HG03439 (cell line): ENCODE measurements around the gene GYPA.
"Not testable (repeated sequence)": the region's sequence is repeated elsewhere in the genome, so short reads cannot be mapped to it uniquely, and the experiment has no call there.

Experiments used
- ATAC-seq: cut with Tn5 transposase; IDR thresholded peaks from one replicate; pipeline ENCODE4 v1.9.1; 2021; ENCODE audit warnings: mild to moderate bottlenecking, moderate library complexity; ENCODE audit not compliant: unreplicated experiment

Gene GYPA

DNA sequence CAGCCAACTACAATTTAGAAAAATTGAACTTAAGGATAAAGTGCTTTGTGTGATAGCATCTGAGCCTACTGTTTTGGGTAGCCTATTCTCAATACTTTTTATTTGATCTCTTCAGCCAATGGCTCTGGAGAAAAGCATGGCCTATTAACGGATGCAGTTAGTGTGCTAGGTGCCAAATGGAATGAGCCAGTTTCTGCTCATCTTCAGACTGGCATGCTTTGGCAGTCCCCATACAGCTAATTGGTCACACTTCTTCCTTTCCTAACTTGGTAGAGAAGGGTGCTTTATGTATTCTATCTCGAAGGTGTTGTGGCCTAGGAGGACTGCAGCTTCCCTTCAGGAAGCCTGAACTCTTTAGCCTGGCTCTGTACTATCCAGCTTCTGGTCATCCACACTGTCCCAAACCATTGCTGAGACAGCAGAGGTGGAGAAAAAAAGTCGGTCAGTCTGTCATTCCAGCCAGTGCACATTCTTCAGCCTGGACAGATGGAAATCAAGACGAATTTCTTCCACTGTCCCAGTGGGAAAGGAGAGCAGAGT lies 11.1 kb downstream of the GYPA start:
- not testable (repeated sequence) for ATAC-seq

DNA sequence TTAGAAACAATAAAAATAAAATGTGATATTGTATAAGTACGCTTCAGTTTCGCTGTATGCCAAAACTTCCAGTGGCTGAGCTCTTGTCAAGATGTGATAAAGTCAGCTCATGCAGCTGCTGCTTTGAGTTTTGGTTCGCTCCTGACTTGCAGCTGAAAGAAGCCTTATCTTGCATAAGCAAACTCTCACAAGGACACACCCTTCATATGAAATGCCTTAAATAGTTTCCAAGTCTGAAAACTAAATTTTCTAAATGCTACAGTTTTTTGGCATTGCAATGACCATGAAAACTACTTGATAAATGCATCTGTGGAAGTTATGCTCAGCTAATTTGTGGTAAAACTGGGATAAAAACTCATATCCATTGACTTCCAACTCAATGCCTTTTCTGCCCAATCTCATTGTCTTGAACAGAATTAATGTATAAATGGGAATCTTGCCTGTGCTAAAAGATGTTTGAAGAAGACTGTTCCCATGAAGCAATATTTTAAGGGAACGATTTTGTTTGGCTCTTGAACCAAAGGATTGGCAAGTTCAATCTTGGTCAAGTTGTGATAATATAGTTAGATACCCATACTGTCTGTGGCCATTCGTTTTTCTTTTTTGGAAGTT lies 11.7 kb downstream of the GYPA start:
- ATAC-seq, result not testable (repeated sequence)

DNA sequence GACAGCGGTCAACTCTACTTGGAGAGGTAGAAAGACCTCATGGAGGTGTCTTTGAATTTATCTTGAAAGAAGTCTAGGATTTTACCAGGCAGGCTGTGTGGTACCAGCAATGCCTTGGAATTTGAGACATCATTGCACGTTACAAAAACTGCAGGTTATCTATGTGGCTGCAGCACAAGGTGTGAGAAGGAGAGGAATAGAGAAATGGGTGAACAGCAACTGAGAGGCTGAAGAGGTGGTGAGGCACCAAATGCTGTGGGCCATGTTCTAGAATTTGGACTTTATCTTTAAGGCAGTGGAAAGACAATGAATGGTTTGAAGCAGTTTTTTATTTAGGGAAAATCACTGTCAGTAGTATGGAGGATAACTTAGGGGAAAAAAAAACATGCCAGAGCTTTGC lies 15.4 kb downstream of the GYPA start:
- not testable (repeated sequence) for ATAC-seq

DNA sequence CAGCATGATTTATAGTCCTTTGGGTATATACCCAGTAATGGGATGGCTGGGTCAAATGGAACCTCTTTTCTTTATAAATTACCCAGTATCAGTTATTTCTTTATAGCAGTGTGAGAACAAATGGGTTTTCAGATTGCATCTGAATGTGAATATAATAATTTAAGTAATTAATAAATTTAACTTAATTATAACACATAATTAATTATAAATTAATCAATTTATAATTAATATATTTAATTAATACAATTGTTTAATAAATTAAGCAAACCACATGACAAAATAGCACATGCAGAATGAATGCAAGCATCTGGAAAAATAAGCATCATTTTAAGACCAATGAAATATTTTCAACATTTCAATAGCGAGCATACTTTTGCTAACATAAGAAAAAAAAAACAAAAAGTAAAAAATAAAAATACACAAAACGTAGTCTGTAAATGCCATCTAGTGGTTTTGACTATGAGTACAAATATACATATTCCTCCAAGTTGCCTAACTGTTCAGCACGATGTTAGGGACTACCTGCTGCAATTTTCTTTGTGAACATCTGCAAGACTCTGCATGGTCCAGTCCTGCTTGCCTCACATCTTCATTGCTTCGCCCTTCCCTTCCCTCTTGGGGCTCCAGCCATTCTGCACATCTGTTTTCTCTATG lies 16.4 kb downstream of the GYPA start:
- ATAC-seq, result not testable (repeated sequence)

DNA sequence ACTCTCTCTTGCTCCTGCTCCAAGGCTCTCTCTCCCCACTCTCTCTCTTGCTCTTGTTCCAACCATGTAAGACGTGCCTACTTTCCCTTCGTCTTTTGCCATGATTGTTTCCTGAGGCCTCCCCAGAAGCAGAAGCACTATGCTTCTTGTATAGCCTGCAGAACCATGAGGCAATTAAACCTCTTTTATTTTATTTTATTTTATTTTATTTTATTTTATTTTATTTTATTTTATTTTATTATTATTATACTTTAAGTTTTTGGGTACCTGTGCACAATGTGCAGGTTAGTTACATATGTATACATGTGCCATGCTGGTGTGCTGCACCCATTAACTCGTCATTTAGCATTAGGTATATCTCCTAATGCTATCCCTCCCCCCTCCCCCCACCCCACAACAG lies 17.2 kb downstream of the GYPA start:
- ATAC-seq, result not testable (repeated sequence)

DNA sequence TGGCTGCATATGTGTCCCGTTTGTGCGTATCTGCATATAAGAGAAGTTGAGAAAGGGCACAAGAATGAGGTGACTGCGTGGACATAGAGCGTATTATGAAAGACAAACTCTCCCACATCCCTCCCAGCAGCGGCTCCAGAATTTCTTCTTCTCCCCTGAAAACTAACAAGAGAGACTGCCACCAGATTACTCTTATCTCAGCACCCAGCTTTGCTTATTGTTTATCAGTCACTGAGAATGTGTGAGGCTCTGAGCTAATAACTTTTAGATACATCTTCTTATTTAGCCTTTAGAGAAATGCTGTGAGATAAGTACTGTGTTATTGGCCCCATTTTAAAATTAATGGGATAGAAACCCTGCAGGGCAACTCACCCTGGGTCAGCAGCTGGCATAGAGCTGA lies 20.8 kb downstream of the GYPA start:
- not testable (repeated sequence) for ATAC-seq

DNA sequence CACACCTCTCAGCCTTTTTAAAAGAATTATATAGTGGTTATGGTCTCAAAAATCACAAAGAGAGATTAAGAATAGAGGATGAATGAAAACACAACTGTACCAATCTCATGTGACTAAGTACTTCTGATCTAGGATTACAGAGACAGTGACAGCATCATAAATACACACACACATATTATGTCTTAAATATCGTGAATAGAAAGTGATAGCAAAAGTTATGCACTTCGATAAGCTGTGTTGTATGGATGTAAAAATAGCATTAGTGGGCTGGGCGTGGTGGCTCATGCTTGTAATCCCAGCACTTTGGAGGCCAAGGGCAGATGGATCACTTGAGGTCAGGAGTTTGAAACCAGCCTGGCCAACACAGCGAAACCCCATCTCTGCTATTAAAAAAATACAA lies 25.0 kb downstream of the GYPA start:
- no peak for ATAC-seq

DNA sequence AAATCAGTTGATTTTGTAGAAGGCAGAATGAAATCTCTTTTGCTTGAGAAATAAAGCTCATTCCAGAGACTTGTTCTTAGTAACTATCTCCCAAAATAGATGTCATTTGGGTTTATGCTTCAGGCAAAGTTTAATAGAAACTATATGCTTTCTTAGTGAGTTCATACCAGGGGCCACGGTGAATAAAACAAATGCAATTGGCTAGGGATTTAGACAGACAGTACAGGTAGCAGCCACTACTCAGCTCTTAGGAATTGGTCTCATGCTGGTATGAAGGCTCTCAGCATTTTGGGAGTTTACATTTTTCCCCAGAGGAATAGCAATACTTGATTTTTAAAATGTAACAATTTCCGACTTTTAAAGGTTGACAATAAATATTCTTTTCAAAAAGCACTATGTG lies 27.0 kb downstream of the GYPA start:
- no peak for ATAC-seq

DNA sequence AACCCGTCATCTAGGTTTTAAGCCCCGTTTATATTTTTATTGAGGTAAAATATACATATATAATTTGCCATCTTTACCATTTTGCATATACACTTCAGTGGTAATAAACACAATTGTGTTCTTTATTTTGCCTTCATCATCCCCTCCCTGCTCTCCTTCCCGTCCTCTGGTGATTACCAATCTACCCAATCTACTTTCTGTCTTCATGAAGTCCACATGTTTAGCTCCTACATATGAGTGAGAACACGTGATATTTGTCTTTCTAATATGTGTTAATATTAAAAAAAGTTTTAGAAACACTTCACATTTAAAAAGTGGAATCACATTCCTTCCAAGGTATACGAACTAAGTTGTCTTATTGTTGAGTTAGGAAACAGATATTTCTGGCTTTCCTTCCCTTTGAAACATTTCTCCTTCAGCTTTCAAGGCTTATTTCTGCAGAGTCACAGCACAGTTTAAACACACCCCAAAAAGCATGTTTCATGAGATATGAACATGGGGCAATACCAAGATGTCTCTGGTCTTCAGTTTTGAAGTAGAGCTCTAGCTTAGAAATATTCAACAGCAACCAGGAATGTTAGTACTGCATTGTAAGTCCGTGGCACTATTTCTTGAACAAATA lies 35.9 kb downstream of the GYPA start:
- ATAC-seq, result no peak

DNA sequence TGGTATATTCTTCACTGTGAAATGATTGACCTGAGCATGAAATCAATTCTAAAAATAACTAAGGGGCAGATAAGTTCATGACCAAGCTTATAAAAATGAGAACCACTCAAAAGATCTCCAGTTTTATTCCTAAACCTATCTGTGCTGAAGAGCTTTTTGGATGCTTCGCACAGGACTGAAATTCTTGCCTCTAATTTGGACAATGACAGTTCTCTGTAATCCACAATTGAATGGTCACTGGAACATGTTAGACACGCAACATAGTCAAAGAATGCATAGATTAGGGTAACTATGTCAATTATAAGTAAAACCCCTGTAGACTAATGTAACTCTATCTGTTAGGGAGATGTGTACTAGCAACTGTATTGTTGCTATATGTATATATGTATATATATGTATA lies 42.7 kb downstream of the GYPA start:
- ATAC-seq, result not testable (repeated sequence)

DNA sequence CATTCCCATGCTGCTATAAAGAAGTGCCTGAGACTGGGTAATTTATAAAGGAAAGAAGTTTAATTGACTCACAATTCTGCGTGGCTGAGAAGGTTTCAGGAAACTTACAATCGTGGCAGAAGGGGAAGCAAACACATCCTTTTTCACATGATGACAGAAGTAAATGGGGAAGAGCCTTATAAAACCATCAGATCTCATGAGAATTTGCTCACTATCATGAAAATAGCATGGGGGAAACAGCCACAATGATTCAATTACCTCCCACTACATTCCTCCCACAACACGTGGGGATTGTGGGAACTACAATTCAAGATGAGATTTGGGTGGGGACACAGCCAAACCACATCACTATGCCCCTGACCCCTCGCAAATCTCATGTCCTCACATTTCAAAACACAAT lies 46.5 kb downstream of the GYPA start:
- ATAC-seq, result not testable (repeated sequence)

DNA sequence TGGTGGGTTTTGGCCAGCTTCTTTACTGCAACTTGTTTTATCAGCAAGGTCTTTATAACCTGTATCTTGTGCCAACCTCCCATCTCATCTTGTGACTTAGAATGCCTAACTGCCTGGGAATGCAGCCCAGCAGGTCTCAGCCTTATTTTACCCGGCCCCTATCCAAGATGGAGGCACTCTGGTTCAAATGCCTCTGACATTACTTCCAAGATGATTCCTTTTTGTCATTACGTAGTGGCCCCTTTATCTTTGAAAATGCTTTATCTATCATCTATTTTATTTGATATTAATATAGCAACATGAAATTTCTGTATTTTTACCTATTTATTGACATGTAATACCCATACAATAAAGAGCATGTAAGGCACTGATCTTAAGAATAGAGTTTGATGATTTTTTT lies 49.3 kb downstream of the GYPA start:
- not testable (repeated sequence) for ATAC-seq

DNA sequence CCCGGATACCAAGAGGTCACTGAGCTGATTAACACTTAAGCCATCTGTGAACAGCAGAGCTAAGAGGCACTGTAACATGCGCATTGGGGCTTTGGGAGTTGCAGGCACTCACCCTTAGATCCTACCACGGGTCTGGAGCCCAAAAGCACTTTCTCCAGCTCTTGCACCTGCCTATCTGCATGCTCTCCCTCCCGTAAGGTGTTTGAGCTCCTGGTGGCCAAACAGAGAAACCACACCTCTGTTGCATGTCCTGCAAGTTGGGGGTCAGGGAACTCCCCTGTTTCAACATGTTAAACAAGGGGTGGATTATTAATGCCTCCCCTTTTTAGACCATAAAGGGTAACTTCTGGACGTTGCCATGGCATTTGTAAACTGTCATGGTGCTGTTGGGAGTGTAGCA lies 49.8 kb downstream of the GYPA start:
- no peak for ATAC-seq

DNA sequence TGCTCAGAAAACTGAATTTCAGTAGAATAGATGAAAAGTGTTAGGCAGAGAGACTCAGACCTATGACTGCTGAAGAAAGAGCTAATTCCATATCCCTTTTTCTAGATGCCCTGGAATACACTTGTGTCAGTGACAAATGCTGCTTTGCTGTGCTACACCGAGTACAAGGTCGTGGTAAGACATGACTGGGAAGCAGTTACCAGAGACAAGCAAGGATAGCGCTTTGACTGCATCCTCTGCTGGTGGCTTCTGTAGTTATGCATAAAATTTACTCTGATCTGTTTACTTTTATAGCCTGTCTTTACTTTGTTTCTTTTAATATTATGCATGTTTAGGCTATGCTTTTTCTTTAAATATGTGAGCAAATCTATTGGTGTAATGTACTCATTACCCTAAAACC lies 58.5 kb downstream of the GYPA start:
- ATAC-seq, result not testable (repeated sequence)

DNA sequence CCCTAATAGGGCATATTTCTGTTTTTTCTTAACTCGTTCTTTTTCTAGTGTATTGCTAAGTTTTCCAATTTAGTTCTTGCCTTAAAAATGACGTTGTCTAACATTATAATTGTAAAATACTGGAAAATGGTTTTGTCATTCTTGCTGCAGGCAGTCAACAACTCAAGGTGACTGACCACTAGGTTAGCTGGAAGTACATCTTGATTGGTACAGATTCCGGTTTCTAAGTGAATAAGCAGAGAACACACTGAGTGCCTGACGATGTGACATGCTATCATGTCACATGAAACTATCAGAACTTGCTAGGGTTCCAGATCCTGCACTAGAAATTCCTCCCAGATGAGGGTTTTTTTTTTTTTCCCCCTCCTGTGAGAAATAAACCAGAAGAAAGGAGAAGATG lies 60.4 kb downstream of the GYPA start:
- not testable (repeated sequence) for ATAC-seq

DNA sequence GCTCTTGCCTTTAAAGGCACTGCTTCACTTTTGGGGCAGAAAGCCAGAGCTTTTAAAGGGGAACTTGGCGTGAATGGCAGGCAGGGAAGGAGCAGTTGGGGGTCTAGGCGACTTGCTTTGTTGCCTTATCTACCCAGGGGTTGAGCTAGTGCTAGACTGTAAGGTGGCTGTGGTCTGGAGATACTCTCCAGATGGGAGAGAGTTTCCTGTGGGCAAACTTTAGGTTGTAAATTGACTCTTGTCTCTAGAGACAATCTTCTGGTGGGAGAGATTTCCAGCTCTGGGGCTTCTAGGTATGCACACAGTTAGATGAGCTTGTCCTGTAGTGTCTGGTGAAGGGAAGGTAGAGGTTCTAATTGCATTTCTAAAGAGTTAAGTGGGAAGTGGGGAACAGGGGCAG lies 61.8 kb downstream of the GYPA start:
- not testable (repeated sequence) for ATAC-seq

DNA sequence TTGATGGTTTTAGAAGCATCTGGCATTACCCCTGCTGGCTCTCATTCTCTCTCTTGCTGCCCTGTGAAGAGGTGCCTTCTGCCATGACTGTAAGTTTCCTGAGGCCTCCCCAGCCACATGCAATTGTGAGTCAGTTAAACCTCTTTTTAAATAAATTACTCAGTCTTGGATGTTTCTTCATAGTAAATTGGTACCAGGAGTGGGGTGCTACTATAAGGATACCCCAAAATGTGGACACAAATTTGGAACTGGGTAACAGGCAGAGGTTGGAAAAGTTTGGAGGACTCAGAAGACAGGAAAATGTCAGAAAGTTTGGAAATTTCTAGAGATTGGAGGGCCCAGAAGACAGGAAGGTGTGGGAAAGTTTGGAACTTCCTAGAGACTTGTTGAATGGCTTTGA lies 79.0 kb downstream of the GYPA start:
- ATAC-seq, result not testable (repeated sequence)

DNA sequence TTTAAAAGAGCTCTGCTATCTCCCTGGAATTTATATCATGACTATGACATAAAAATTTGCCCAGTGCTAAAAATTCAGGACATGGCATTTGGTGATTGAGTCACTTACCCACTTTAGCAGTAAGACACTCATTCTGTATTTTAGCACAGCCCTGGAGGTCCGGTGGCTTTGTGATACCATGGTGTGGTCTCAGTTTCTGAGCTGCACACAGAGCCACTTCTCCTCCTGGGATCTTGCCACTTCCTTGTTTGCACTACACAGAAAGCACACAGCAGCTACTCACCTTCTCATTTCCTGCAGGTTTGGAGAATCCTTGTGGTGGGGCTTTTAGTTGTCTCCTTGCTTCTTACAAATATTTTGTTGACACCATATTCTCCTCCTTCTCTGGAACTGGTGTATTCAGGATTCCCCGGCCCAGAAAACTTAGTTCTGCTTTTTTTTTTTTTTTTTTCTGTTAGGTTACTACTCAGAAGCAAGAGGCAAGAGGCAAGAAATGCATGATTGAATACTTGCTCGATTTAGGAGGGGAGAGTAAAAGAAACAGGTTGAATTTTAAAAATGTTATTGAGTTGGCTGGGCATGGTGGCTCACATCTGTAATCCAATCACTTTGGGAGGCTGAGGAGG lies 80.2 kb downstream of the GYPA start:
- ATAC-seq, result not testable (repeated sequence)
